Stimulated activated CD4-positive, alpha-beta T cell treated with anti-CD3 and anti-CD28 coated beads, Interleukin-12 subunit alpha, Interleukin-12 subunit beta, amount 100 ng/mL, for 4 hours (primary cell): ENCODE data around the gene CLSTN2.

Experiments
- DNase-seq: peaks from one replicate; pipeline ENCODE4 v3.0.0-alpha.2; 2020

Gene CLSTN2

DNA sequence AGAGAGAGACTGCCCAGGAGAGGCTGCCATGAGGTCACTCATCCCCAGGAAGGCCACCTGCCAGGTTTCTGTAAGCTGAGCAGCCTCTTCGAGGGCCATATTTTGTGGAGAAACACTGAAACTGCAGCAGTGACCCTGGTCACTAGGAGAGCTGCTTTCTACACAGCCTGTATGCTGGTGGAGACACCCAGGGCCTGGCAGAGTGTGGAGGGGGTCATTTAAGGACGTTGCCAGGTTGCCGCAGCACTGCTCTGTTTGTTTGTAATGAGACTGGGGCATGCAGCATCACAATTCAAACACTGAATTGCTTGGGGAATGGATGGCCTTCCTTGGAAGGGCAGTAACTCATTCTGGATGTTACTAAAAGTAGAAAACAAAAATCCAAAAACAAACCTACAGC is 638.0 kb downstream of the CLSTN2 start:
- DNase-seq = no peak

- DNase-seq = no peak
These were observed 639.4 kb downstream of the CLSTN2 start for GRCh38 chr3:140574375-140574774.

DNA sequence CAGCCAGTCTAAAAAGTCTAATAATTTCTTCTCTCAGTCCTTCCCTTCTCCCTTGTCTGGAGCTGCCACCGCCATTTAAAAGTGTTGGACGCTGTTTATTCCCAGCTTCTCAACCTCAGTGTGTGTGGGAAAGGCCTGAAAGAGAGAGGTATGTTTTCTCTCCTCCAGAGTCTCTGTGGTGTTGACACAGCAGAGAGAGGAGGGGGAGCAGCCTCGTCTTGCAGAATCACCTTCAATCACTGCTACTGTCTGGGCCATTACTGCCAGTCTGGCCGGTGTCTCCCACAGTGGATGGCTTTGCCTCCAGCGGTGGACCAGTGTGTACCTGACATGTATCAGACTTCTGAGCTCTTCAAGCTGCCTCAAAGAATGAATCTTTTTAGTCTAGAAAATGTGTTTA is 641.5 kb downstream of the CLSTN2 start:
- no peak for DNase-seq

GRCh38 chr3:140577911-140578310 is 642.9 kb downstream of the CLSTN2 start:
- DNase-seq = no peak

DNA sequence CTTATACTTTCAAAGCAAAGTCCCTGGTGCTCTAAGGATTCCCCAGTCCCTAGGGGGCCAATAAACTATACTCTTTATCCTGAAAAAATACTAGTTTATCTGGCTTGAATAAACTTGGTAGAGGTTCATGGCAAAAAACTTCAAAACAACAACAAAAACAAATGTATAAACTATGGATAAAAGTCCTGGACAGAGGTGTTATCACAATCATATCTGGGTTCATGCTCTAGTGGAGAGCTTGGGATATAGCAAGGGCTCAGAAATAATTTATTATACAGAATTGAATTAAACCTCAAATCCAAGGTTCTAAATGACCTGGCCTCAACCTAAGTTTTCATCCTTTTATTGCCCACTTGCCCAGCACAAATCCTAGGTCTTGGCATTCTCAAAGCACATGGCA is 644.3 kb downstream of the CLSTN2 start:
- DNase-seq = no peak

DNA sequence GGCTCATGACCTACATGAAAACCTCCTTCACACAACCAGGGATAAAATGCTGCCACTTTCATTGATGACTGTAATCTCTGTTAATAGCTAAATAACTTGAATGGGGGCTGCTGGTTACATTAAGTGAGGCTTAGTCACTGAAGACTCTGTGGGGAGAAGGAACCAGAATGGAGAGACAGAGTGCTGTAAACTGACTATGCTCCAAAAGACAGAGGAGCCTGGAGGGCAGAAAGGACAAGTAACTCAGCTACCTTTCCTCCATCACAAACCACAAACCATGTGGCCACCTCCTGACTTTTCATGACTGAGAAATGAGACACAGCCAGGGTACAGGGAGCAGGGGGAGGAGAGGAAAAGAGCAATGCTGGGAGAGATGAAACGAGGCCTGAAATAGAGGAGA is 645.8 kb downstream of the CLSTN2 start:
- DNase-seq = no peak

- DNase-seq = no peak
These were observed 649.6 kb downstream of the CLSTN2 start for GRCh38 chr3:140584549-140584948.

- no peak for DNase-seq
These were observed 650.8 kb downstream of the CLSTN2 start for GRCh38 chr3:140585828-140586227.

DNA sequence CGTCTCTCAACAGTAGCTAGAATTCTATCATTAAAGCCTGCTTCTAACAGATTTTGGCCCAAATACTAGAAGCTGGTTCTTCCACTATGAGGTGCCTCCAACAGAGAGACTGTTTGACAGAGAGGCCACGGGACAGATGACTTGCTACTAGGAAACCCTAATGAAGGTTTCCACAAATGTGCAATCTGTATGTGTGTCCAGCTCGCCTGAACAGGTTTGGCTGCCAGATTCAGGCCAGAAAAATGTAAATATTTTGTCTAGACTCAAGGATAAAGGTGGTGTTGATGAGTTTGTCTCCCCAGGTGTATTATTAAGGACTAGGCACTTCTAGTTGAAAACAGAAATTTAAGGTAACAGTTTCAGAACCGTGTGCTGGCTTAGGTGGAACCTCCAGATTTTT is 651.3 kb downstream of the CLSTN2 start:
- DNase-seq = no peak

GRCh38 chr3:140588558-140588957 is 653.6 kb downstream of the CLSTN2 start:
- no peak for DNase-seq

- no peak for DNase-seq
These were observed 658.8 kb downstream of the CLSTN2 start for GRCh38 chr3:140593766-140594165.

- DNase-seq = no peak
These were observed 660.3 kb downstream of the CLSTN2 start for GRCh38 chr3:140595295-140595694.

GRCh38 chr3:140597364-140597763 is 662.4 kb downstream of the CLSTN2 start:
- DNase-seq = no peak

DNA sequence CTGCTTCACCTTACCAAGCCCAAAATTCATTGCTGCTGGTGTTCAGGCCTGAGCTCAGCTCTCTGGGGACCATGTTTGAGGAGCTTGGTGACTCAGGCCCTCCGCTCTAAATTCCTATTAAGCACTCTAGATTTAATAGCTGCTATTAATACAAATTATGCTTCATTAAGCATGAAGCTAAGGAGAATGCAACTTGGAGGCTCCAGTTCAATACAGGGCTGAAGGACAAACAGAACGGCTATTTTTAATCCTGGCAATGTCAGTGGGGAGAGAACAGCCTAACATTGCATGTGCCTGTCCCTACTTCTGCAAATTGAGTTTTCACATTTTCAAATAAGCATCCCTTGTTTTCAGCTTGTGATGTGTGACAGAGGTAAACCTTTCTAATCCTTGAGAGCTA is 662.8 kb downstream of the CLSTN2 start:
- no peak for DNase-seq

- DNase-seq = no peak
These were observed 664.0 kb downstream of the CLSTN2 start for GRCh38 chr3:140599009-140599408.

DNA sequence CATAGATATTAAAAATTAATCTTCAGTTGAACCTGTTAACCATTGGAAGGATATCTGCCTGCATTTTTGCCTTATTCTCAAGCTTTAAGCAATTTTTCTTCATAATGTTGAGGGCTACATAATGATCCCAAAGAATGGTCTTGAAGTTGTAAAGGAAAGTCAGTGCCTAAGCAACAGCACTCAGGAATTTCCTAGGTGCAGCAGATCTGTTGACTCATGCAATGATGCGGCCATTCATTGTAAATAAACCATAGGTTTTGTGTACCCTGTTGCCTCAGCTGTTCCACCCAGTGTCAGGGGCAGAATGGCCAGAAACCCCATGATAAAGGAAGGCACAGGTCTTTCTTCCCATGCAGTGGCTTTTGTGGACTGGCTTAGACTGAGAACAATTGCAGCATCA is 664.5 kb downstream of the CLSTN2 start:
- no peak for DNase-seq

DNA sequence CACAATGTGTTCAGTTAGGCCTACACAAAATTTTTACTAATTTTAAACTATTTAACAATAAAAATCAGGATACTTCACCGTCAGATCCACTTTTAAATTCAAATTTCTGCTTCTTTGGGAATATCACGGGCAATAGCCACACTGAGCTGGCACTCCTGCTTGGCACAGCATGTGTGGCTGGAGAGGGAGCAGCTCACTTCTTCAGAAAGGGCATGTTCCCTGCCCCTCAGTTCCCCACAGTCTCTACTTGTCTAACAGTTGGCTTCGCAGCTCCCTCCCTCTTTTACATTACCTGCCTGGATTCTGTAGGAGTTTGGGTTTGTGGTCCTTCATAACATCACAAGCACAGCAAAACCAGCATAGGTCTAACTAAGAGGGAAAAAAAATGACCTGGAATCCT is 666.9 kb downstream of the CLSTN2 start:
- DNase-seq = no peak

GRCh38 chr3:140602781-140603180 is 667.8 kb downstream of the CLSTN2 start:
- DNase-seq = no peak

GRCh38 chr3:140603766-140604165 is 668.8 kb downstream of the CLSTN2 start:
- no peak for DNase-seq

DNA sequence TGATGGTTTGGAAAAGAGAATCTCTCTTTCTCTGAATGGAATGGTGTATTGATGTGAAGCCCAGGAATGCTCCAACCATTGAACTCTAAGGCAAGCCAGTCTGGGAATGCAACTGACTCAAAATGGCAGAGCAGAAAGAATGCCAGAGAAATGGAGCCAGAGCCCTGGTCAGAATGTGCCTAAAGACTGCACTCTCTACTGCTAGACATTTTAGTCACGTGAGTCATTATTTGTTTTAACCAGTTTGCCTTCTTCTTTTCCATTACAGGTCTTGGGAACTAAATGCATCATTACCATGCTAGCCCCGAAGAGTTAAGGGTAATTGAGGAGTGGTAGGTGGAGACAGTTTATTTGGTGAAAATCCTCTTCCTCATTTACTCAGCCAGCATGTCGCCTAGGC is 675.6 kb downstream of the CLSTN2 start:
- no peak for DNase-seq

- DNase-seq = no peak
These were observed 679.0 kb downstream of the CLSTN2 start for GRCh38 chr3:140614001-140614400.

DNA sequence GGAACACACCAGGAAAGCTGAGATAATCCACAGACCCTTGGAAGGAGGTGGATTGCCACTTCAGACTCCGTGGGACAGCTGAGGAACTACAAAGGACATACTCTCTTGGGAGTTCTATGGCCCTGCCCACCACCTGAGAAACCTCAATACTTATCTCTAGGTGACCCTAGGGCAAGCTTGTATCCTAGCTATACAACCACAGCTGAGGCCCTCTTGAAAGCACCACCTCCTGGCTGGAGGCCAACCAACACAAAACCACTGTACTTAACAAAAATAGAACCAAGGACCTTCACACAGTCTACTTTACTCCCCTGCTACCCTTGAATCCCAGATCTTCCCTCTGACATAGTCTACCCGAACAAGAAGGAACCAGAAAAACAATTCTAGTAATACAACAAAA is 682.1 kb downstream of the CLSTN2 start:
- DNase-seq = no peak

GRCh38 chr3:140626856-140627255 is 691.9 kb downstream of the CLSTN2 start:
- DNase-seq = no peak
